ENCODE data around the gene PHLDA3. TPM values are rescaled to one million over a fixed set of nuclear protein-coding genes. Genes with fewer than 3 reads are reported as not detected.

PHLDA3 gene
- polyA plus RNA-seq, 1 donor from 2014 or later: 35.1 TPM

GRCh38 chr1:201447903-201448871 is 20.8 kb downstream of the PHLDA3 start:
- no peak overlapping the region for H3K27ac ChIP-seq (ENCODE audit: low read length)

GRCh38 chr1:201445310-201445709 is 23.7 kb downstream of the PHLDA3 start:
- Histone ChIP-seq H2AFZ (ENCODE audit: low read depth, low read length) (no peak overlapping the region), H3K9ac (ENCODE audit: low read length) (no peak overlapping the region), H3K4me3 (ENCODE audit: low read length) (no peak overlapping the region), H4K20me1 (ENCODE audit: insufficient read depth) (no peaks in the 10 kb centered on the region), H3K4me2 (ENCODE audit: low read length) (no peak overlapping the region), H3K79me2 (replicated peaks; ENCODE audit: insufficient read depth, low read length) (no peaks in the 10 kb centered on the region), H3K36me3 (ENCODE audit: insufficient read depth, low read length) (no peaks in the 10 kb centered on the region), H3F3A (ENCODE audit: insufficient read depth, low read length, poor library complexity, severe bottlenecking) (no peaks in the 10 kb centered on the region), H3K27ac (ENCODE audit: low read length) (no peak overlapping the region), H3K27me3 (ENCODE audit: insufficient read depth, low read depth, low read length) (no peaks in the 10 kb centered on the region), H3K9me2 (ENCODE audit: insufficient read depth, low read length) (no peaks in the 10 kb centered on the region), H3K9me3 (ENCODE audit: low read length) (no peaks in the 10 kb centered on the region)
- no peak for TF ChIP-seq EZH2 (IDR thresholded peaks at IDR 0.05; ENCODE audit: borderline replicate concordance, insufficient read depth, low read length, poor library complexity, severe bottlenecking)
- TF ChIP-seq REST (IDR thresholded peaks at IDR 0.05; ENCODE audit: borderline replicate concordance): no peak
- TF ChIP-seq EP300 (conservative IDR thresholded peaks at IDR 0.05; ENCODE audit: poor library complexity, severe bottlenecking): no peak
- no peak for TF ChIP-seq CTCF (IDR thresholded peaks at IDR 0.05; ENCODE audit: poor library complexity, severe bottlenecking)
- no peak for TF ChIP-seq MXI1 (conservative IDR thresholded peaks at IDR 0.05; ENCODE audit: poor library complexity, severe bottlenecking)

More at GRCh38 chr1:201447903-201448871, 20.8 kb downstream of the PHLDA3 start:
- no peaks in the 10 kb centered on the region for H3F3A ChIP-seq (ENCODE audit: insufficient read depth, low read length, poor library complexity, severe bottlenecking)
- H2AFZ ChIP-seq (ENCODE audit: low read depth, low read length): no peak overlapping the region
- no peak overlapping the region for H3K4me3 ChIP-seq (ENCODE audit: low read length)
- TF ChIP-seq RAD21 (conservative IDR thresholded peaks at IDR 0.05) (peak; percentile 57), CTCF (IDR thresholded peaks at IDR 0.05; ENCODE audit: poor library complexity, severe bottlenecking) (peak; percentile 65), SMC3 (conservative IDR thresholded peaks at IDR 0.05; ENCODE audit: poor library complexity) (peak; percentile 69), POLR2AphosphoS5 (IDR thresholded peaks at IDR 0.05) (no peak), REST (IDR thresholded peaks at IDR 0.05; ENCODE audit: borderline replicate concordance) (no peak)
- H3K36me3 ChIP-seq (ENCODE audit: insufficient read depth, low read length): no peaks in the 10 kb centered on the region
- H3K9me3 ChIP-seq (ENCODE audit: low read length): no peaks in the 10 kb centered on the region
- no peaks in the 10 kb centered on the region for H3K9me2 ChIP-seq (ENCODE audit: insufficient read depth, low read length)
- H3K79me2 ChIP-seq (replicated peaks; ENCODE audit: insufficient read depth, low read length): no peaks in the 10 kb centered on the region
- H4K20me1 ChIP-seq (ENCODE audit: insufficient read depth): no peaks in the 10 kb centered on the region
- no peak overlapping the region for H3K9ac ChIP-seq (ENCODE audit: low read length)
- H3K27me3 ChIP-seq (ENCODE audit: insufficient read depth, low read depth, low read length): no peaks in the 10 kb centered on the region
- no peak overlapping the region for H3K4me2 ChIP-seq (ENCODE audit: low read length)
